ENCODE results near the gene PTPRR.

The PTPRR gene

GRCh38 chr12:70660620-70661219, 259.8 kb downstream of the PTPRR start:
- no peak overlapping the region for H3K27ac ChIP-seq
- no peak for TF ChIP-seq CTCF (conservative IDR thresholded peaks at IDR 0.05)

GRCh38 chr12:70660002-70660604, 260.4 kb downstream of the PTPRR start:
- no peak for TF ChIP-seq CTCF (conservative IDR thresholded peaks at IDR 0.05)
- H3K27ac ChIP-seq: no peak overlapping the region

GRCh38 chr12:70659077-70659606, 261.4 kb downstream of the PTPRR start:
- H3K27ac ChIP-seq: no peak overlapping the region
- TF ChIP-seq CTCF (conservative IDR thresholded peaks at IDR 0.05): no peak

GRCh38 chr12:70657616-70658286, 262.8 kb downstream of the PTPRR start:
- no peak overlapping the region for H3K27ac ChIP-seq
- no peak for TF ChIP-seq CTCF (conservative IDR thresholded peaks at IDR 0.05)

GRCh38 chr12:70652451-70652850, 268.1 kb downstream of the PTPRR start:
- no peak overlapping the region for H3K27ac ChIP-seq
- TF ChIP-seq CTCF (conservative IDR thresholded peaks at IDR 0.05): no peak

- no peak overlapping the region for H3K27ac ChIP-seq
- no peak for TF ChIP-seq CTCF (conservative IDR thresholded peaks at IDR 0.05)
Measured at GRCh38 chr12:70648831-70649230, 271.7 kb downstream of the PTPRR start.

- no peak for TF ChIP-seq CTCF (conservative IDR thresholded peaks at IDR 0.05)
- no peak overlapping the region for H3K27ac ChIP-seq
Measured at GRCh38 chr12:70648191-70648590, 272.3 kb downstream of the PTPRR start.
